Testis (tissue), 3 donors: ENCODE data around the gene SPTLC3. TPM values are rescaled to one million over a fixed set of nuclear protein-coding genes. Genes with fewer than 3 reads are reported as not detected.

Experiments
- DNase-seq: peaks from one replicate; pipeline ENCODE4 v3.0.0-alpha.2; 2019
- H3K27ac ChIP-seq, 2 donors: fragments of 200-600 bp; sonication (generic); one replicate each; pipeline ENCODE4 v1.5.1; 2019
- H3K27me3 ChIP-seq: fragments of 200-600 bp; sonication (generic); one replicate; pipeline ENCODE4 v1.5.1; 2019
- H3K36me3 ChIP-seq: fragments of 200-600 bp; sonication (generic); one replicate; pipeline ENCODE4 v1.5.1; 2017; ENCODE audit warnings: low read depth; ENCODE audit errors: missing control alignments
- H3K4me1 ChIP-seq: fragments of 200-600 bp; sonication (generic); one replicate; pipeline ENCODE4 v1.5.1; 2019
- H3K4me3 ChIP-seq, 2 donors: fragments of 200-600 bp; sonication (generic); one replicate each; pipeline ENCODE4 v1.5.1; 2017 to 2019
- H3K9me3 ChIP-seq: fragments of 200-600 bp; sonication (generic); one replicate; pipeline ENCODE4 v1.5.1; 2017
- CTCF ChIP-seq, 3 experiments: fragments of 450-650 bp in 2 of 3; fragments of 200-600 bp in 1 of 3; sonication (generic) in 1 of 3; IDR thresholded peaks; one replicate each; pipeline ENCODE4 v1.5.1; 2016 to 2019; ENCODE audit warnings: antibody characterized with exemption in 3 of 3, mild to moderate bottlenecking in 2 of 3, moderate library complexity in 1 of 3
- POLR2A ChIP-seq: fragments of 450-650 bp; IDR thresholded peaks from one replicate; pipeline ENCODE4 v1.6.1; 2017; ENCODE audit warnings: antibody characterized with exemption, mild to moderate bottlenecking, moderate library complexity
- WGBS, 2 donors: methylation state at CpG; one replicate each; pipeline ENCODE4 v1.1.5; 2018; 5-methylcytosine and 5-hydroxymethylcytosine counted together
- intact Hi-C: fragments of 100-400 bp; cut with DNase I; formaldehyde crosslinking; loops from one replicate; pipeline ENCODE4 v1.15.1; 2023; ENCODE audit warnings: low total_unique reads
- polyA plus RNA-seq: library from polyadenylated mRNA; stranded (reverse); fragments of 350-450 nt; fragmentation: Illumina TruSeq; extraction: RNeasy Lipid Tissue Mini Kit (QIAGEN cat#74804); gene quantifications from one replicate; pipeline ENCODE4 v1.2.3, GENCODE V29; 2014; ENCODE audit warnings: low read depth, low replicate concordance; ENCODE audit not compliant: insufficient read depth
- total RNA-seq, 2 donors: library from RNA; depleted of rRNA; stranded (reverse); fragments of >200 nt; gene quantifications; one replicate each; pipeline ENCODE4 v1.2.3, GENCODE V29; 2016

SPTLC3 gene
- total and polyA plus RNA-seq, 3 donors from 2014 or later: 9.8 to 22.6 (median 11.3) TPM

DNA sequence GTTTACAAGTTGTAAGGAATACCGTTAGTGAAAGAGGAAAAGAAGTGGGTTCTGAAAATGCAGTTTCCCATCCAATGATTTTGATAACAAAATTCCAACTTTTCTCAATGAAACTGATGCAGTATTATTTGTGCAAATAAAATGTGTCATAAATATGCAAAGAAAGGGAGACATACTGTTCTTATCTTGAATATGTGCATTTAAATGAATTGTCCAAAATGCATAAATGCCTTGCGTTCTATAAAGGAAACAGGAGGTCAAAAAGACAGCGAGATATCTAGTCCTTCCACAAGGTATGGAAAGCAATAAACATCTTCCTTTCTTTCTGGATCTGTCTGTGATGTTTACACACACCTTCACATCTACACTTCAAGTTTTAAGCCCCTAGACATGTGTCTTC lies 157.7 kb downstream of the SPTLC3 start:
- no peak for DNase-seq
- intact Hi-C loops: no loop called here
- Histone ChIP-seq H3K36me3 (no peaks in the 10 kb centered on the region), H3K4me3 (no peak overlapping the region), H3K9me3 (no peaks in the 10 kb centered on the region), H3K27me3 (no peaks in the 10 kb centered on the region), H3K27ac (no peak overlapping the region), H3K4me1 (no peaks in the 10 kb centered on the region)
- no peak for TF ChIP-seq CTCF (IDR thresholded peaks at IDR 0.05)
- no peak for TF ChIP-seq POLR2A
- WGBS, 2 donors: 91% methylated on average over 3 of the region's 3 CpGs

GRCh38 chr20:13169086-13169485 lies 160.3 kb downstream of the SPTLC3 start:
- no peak overlapping the region for H3K27ac ChIP-seq
- H3K4me3 ChIP-seq: no peak overlapping the region
- no peak for DNase-seq
- intact Hi-C loops: no loop called here
- no peak for TF ChIP-seq POLR2A
- no peak for TF ChIP-seq CTCF (IDR thresholded peaks at IDR 0.05)
- no peaks in the 10 kb centered on the region for H3K36me3 ChIP-seq
- H3K27me3 ChIP-seq: no peaks in the 10 kb centered on the region
- WGBS, 2 donors: 67 to 71% methylated on average over 1 of the region's 1 CpG
- no peaks in the 10 kb centered on the region for H3K4me1 ChIP-seq
- no peaks in the 10 kb centered on the region for H3K9me3 ChIP-seq

DNA sequence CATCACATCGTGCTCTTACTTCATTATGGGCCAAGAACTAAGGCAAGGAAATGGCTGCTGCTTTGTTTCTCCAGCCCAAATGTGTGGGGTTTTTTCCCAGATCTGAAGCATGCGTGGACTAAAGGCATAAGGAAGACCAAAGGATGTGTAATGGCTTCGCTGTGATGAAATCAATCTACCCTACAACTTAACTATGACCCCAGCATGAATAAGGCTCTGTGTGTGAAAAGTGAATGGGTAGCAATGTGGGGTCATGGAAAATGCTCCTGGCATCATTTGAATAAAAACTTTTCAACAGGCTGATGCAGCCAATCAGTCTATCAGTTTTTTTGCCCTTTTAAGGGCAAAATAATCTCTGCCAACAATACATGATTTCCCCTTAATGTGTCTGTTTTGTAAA lies 162.0 kb downstream of the SPTLC3 start:
- DNase-seq: no peak
- H3K36me3 ChIP-seq: no peaks in the 10 kb centered on the region
- no peaks in the 10 kb centered on the region for H3K27me3 ChIP-seq
- H3K4me3 ChIP-seq: no peak overlapping the region
- intact Hi-C loops: no loop called here
- H3K4me1 ChIP-seq: no peaks in the 10 kb centered on the region
- no peak for TF ChIP-seq POLR2A
- no peak for TF ChIP-seq CTCF (IDR thresholded peaks at IDR 0.05)
- 71 to 73% methylated on average over 3 of the region's 3 CpGs for WGBS, 2 donors
- H3K27ac ChIP-seq: no peak overlapping the region
- H3K9me3 ChIP-seq: no peaks in the 10 kb centered on the region

GRCh38 chr20:13173201-13173600 lies 164.4 kb downstream of the SPTLC3 start:
- intact Hi-C loops: no loop called here
- Histone ChIP-seq H3K9me3 (no peaks in the 10 kb centered on the region), H3K27ac (no peak overlapping the region), H3K36me3 (no peaks in the 10 kb centered on the region), H3K27me3 (no peaks in the 10 kb centered on the region), H3K4me3 (no peak overlapping the region), H3K4me1 (no peaks in the 10 kb centered on the region)
- DNase-seq: no peak
- 71 to 78% methylated on average over 2 of the region's 2 CpGs for WGBS, 2 donors
- TF ChIP-seq CTCF (IDR thresholded peaks at IDR 0.05) (no peak), POLR2A (no peak)

- TF ChIP-seq CTCF (IDR thresholded peaks at IDR 0.05) (no peak), POLR2A (no peak)
- intact Hi-C loops: no loop called here
- H3K4me3 ChIP-seq: no peak overlapping the region
- H3K4me1 ChIP-seq: no peaks in the 10 kb centered on the region
- H3K27ac ChIP-seq: no peak overlapping the region
- no peak for DNase-seq
- WGBS, 2 donors: 91 to 93% methylated on average over 9 of the region's 9 CpGs
- no peaks in the 10 kb centered on the region for H3K27me3 ChIP-seq
- no peaks in the 10 kb centered on the region for H3K36me3 ChIP-seq
- no peaks in the 10 kb centered on the region for H3K9me3 ChIP-seq
These were observed 165.6 kb downstream of the SPTLC3 start for GRCh38 chr20:13174402-13174801.
